GM18873 (cell line): ENCODE data around the gene KIAA0408.

Source experiments
- ATAC-seq: cut with Tn5 transposase; IDR thresholded peaks from one replicate; pipeline ENCODE4 v1.9.1; 2021; ENCODE audit warnings: mild to moderate bottlenecking, moderate library complexity, moderate number of reproducible peaks; ENCODE audit not compliant: unreplicated experiment, low FRiP score

Gene KIAA0408

DNA sequence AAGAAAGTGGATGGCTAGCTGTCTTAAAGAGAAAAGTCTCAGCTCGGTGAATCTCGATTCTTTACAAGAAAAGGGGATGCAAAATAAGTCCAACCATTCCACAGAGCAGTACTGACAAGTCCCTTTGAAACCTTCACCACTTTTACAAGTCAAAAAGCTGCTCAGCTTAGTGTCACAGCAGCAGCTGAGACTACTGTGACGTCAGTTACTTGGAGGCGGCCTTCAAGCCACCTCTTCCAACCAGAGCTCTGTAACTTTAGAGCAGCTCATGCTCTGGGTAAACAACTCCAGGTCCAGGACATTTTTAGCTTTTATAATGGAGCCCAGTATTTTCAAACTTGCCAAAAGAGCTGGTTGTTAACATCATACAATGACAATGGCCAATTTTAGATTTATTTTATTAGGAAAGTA lies at the start of gene KIAA0408:
Gene KIAA0408, minus strand, starts transcription at position 159 of the 411 bp plus-strand sequence. CDS start 5,408 bp downstream, outside the sequence.
- ATAC-seq: no peak

DNA sequence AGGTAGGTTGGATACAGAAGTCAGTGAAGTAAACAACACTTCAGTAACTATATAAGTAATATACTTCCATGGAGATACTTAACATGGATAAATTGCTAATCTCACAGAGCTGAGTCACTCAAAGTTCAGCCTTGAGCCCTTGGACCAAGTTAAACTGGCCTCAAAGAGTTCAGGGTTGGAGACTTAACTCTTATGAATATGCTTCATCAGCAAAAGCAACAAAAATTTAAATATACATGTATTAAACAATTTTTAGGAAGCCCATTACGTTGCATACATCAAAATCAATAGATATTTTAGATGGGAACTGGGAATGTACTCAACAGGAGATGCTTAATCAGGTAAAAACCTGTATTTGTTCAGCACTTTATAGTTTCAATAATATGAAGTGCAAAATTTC lies 47.7 kb upstream of the KIAA0408 start:
- no peak for ATAC-seq

DNA sequence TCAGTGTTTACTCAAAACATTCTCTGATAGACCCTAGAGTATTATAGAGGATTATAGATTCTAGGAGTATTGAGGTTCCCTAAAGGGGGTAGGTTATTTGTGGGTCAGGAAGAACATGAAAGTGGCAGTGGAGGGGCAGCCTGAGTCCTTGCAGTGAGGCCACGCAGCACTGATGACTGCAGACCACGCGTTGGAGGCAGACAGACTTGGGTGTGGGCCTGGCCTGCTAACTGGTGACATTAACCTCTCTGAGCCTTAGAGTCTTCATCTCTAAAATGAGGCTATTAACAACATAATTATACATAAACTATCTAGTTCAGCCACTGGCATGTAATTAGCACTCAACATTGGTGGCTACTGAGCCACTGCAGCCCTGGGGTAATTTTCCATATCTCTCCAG lies 43.8 kb upstream of the KIAA0408 start:
- no peak for ATAC-seq

DNA sequence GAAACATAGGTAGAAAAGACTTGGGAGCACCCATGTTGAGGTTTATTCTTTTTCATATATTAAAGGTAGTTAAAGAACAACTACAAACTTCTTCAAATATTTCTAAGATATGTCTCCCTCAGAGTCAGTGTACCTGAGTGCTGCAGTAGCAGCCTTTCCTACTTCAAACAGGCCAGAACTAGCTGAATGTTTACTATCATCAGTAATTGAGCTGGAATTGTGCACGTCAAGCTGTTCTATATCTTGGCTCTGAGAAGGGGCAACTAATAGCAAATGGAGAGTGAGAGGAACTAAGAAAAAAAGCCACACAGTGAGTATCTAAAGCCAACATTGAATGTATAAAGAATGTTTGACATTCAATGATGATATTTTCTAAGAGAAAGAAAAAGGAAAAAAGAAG lies 38.2 kb upstream of the KIAA0408 start:
- ATAC-seq: no peak

DNA sequence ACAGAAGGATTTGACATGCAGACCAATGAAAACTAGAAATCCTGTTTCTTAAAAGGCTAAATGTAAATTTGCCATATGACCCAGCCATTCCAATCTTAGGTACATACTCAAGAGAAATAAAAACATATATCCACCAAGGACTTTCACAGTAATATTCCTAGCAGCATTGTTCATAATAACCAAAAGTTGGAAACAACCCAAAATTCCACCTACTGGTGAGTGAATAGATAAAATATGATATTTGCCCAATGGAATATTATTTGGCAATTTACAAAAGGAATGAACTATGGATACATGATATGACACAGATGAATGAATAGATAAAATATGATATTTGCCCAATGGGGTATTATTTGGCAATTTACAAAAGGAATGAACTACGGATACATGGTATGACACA lies 37.3 kb upstream of the KIAA0408 start:
- ATAC-seq: no peak

DNA sequence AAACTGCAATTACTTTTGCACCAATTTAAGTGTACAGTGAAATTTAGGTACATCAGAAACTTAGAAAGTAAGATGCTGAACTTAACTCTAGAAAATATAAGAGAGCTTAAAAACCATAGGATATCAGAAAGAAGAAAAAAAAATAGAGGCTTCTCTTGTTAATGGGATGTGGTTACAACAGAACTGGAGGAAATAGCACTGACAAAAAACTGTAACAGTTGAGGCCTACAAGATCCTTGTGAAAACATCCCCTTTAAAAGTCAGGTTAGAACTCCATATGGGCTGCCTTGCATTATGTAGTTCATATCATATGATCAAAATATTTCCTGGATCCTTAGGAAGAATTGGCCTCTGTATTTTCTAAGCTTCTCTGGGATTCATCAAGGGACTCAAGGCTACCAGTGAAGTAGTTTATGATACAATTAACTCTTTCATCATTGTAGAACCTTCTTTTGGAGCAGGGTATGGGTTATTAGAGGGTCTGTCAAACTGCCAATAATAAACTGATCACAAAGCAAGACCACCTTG lies 35.1 kb upstream of the KIAA0408 start:
- ATAC-seq: no peak

DNA sequence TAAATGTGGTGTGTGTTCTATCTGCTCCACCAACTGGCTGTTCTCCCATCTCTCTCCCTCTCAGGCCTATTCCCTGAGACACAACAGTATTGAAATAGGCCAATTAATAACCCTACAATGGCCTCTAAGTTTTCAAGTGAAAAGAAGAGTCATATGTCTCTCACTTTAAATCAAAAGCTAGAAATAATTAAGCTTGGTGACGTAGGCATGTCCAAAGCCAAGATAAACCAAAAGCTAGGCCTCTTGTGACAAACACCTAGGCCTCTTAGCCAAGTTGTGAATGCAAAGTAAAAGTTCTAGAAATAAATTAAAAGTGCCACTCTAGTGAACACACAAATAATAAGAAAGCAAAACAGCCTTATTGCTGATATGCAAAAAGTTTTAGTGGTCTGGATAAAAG lies 30.1 kb upstream of the KIAA0408 start:
- ATAC-seq: no peak

DNA sequence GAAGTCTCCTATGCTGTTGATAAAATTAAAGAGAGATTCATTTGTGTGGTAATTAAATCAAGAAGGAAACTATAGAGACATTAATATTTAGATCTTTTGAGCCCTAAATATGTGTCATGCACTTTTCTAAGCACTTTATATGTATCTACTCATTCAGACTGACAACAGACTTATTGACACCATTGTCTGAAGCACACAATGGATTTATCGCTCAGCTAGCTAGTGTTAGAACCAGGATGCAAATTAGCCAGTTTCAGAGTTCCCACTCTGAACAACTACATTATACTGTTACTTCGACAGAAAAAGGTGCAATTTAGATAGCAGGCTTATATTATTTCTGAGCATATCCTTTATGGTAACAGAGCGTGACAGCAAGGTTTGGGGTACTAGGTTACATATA lies 27.7 kb upstream of the KIAA0408 start:
- ATAC-seq: no peak

DNA sequence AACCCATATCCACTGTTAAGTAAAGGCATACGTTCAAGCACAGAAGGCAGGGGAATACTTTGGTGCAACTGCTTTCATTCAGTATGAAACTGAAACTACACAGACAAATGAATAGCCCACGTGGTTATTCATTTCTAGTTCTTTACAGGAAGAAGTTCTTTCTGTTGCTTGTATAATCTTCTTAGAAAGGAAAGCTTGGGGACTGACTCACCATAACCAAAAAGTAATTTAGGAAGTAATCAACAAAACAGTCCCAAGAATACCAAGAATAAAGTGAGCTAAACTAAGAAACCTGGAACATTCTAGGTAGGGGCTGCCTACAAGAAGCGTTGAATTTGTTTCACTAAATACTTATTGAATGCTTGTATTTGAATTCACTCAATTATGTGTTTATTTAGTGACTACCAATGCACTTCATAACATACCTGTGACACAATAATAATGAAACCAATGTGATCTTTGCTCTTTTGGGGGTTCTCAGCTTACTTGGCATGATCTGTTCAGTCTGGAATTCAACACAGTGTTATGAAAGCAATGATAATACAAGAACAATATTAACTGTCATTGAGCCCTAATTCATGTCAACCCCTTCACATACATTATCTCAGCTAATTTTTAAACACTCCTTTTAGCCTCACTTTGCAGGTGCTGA lies 25.1 kb upstream of the KIAA0408 start:
- peak; percentile 100 for ATAC-seq

DNA sequence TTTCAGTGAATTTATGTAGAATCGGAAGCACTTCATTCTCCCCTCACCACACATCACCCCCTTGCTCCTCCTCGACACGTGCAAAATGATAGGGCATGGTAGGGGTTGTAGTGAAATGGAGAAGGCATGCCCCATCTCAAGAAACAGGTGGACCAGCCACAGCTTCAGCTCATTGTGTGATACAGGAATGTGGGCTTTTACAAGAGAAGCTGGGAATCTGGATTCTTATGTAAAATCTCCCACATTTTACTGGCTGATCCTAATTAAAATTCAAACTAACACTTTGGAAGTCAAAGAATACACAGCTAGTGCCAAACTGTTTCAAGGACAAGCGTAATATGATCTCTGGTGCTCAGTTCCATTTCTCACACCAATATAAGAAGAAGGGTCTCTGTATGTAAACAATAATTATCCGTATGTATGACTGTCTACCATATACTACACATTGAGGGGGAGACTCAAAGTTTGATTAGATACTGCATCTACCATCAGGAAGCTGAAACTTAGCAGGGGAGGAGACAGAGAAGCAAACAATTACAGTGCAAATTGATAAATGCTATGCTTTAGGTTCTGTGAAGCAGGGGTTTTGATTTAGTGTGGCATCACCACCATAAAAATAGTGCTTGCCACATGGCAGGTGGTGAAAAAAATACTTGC lies 24.3 kb upstream of the KIAA0408 start:
- ATAC-seq: peak; percentile 24

DNA sequence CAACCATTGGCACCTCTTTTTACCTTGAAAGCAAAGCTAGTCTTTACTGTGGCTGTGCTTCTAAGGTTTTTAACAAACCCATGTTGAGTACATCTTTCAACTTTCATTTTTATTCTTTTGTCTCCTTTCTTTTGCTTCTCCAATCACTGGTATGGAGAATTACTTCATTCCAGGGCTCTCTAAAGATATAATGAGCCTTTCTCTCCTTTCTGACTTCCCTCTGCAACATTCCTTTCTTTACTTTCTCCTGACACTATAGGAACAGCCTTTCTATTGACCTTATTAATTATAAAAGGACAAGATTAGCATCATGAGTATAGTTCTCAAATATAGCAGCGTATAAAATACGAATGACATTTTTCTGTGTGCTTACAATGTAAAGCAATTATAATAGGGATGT lies 23.1 kb upstream of the KIAA0408 start:
- ATAC-seq: no peak

DNA sequence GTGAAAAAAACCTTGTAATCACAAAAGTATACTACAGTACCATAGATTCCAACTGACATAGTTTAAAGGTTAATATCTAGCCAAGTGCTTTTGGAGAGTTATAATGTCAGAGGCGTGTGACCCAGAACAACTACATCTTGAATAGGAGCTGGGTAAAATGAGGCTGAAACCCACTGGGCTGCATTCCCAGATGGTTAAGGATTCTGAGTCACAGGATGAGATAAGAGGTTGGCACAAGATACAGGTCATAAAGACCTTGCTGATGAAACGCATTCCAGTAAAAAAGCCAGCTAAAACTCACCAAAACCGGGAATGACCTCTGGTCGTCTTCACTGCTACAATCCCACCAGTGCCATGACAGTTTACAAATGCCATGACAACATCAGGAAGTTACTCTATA lies 22.4 kb upstream of the KIAA0408 start:
- no peak for ATAC-seq

DNA sequence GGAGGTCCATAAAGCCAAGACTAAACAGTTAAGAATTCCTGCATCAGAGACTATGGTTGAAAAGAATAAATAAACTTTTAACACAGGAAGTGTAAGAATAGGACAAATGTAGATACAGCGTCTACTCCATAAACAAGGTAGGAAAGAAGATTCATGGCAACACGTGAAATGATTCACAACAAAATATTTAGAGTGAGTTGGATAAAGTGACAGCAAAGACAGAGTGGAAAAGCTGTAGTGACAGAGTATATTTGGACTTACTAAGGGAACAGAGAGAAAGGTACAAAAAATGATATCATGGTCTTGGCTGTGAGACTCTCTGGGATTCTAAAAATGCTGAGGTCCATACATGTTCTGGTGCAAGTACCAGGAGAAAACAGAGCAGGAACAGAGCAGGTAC lies 21.9 kb upstream of the KIAA0408 start:
- ATAC-seq: no peak

DNA sequence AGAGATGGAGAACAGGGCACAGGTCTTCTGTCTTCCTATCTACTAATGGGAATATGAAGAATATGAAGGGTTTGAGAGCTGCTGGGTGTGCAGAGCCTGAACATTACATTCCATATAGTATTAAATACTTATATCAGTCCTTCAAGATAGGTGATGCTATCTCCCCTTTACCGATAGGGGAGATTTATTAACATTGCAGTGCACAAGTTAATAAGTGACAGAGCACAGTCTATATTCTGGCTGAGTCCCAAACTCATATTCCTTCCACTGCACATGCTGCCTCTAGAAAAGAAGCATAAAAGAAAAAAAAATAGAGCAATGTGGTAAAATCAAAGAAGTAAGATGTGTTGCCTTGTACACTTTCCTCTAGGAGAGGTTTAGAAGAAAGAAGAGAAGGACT lies 18.5 kb upstream of the KIAA0408 start:
- ATAC-seq: no peak

DNA sequence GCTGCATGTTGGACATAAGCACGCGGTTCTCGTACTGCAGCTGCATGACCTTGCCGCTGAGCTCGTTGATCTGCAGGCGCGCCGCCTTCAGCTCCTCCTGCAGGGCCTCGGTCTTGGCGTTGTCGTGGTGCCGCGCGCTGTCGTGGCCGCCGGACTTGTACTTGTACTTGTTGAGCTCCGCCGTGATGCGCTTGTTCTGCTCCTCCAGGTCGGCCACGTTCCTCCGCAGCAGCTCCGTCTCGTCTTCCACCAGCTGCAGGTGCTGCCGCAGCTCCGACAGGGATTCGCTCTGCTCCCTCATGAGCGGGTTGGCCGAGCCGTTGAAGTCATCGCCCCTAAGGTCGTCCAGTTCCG lies 16.6 kb upstream of the KIAA0408 start:
- no peak for ATAC-seq

DNA sequence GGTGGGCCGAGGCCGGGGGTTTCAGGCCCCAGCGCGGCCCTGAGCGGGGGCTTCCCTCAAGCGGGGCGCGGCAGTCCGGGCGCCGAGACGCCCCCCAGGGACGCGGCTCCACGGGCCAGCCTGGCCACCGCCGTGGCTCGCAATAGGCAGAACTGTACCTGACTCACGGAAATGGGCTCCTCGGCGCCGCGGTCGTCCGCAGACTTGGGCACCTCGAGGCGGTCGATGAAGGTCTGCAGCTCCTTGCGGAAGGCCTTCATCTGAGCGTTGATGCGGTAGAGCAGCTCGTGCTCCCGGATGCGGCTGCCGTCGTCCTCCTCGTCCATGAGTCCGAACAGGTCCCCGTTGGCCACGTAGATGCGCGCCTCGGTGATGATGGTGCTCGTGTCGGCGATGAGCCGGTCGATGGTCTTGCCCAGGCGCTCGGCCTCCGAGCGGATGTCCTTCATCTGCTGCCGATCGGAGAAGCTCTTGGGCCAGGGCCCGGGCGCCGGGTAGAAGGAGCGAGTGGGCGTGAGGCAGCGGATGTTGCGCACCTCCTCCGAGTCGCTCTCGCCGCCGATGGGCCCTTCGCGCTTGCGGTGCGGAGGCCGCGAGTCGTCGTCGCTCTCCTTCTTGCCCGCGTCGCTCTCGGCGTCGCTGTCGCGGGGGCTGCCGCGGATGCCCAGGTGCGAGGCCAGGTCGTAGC lies 16.1 kb upstream of the KIAA0408 start:
- no peak for ATAC-seq

DNA sequence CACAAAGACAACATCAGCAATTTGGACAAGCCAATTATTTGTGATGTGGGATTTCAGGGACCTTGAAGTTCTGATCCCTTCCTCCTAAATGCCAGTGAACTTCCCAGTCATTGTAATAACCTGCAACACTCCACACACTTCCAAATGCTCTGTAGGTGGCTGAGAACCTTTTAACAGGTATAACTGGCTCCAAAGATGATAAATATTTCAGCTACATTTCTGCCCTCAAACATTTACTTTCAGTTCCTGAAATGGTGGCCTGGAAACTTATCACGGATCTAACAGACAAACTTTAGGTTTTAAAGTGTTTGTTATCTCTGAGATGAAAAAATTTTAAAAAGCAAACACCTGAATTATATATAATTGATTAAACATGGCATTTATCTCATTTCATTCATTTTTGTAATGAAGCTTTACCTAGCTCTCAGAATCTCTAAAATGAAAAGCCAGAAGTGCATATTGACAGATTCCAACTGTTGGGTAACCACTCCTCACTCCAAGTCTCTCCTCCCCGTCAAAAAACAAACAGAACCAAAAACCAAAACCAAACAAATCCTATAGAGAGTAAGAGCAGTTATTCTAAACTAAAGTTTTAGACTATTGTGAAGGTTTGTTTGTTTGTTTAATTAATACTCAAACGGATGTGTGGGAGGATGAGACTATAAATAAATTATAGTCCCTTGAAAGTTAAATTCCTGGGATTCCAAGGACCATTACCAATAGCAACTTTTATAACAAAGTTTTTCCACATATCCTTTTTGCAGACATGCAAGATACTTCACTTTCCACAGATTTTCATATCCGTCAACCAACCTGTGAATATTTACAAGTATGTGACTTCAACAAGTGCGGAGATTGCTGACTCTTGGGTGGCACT lies 12.4 kb upstream of the KIAA0408 start:
- no peak for ATAC-seq

DNA sequence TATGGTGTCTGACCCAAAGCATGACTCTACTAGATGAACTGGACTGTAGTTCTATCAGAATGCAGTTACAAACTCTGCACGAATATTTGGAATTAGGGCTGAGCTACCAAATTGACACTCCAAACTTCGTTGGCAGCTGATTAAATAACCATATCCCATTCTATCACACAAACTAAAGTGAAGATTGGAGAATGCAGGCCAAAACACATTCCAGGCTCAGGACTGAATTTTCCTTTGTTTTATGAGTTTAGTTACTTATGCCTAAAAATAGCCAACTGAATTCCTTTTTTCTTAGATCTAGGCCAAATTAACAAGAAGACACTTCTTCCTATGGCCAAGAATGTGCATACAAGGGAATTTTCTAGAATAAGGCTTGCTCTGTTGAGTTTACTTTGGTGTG lies 9.7 kb upstream of the KIAA0408 start:
- no peak for ATAC-seq

DNA sequence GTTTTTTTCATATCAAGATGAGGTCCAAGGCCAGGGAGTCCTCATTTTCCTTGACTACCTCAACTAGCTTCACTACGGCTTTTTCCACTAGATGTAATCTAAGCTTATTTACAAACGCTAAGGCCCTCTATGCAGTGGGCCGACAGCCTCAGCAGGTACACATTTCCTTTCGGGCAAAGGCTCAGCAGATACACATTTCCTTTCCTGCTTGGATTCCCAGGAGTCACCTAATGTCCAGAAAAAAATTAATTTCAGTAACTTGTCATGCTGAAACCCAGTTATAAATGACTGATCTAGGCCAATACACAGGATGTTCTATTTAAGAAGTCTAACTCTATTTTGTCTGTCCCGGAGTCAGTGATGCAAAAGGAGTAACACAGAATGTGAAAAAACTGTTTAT lies 7.2 kb upstream of the KIAA0408 start:
- ATAC-seq: no peak

DNA sequence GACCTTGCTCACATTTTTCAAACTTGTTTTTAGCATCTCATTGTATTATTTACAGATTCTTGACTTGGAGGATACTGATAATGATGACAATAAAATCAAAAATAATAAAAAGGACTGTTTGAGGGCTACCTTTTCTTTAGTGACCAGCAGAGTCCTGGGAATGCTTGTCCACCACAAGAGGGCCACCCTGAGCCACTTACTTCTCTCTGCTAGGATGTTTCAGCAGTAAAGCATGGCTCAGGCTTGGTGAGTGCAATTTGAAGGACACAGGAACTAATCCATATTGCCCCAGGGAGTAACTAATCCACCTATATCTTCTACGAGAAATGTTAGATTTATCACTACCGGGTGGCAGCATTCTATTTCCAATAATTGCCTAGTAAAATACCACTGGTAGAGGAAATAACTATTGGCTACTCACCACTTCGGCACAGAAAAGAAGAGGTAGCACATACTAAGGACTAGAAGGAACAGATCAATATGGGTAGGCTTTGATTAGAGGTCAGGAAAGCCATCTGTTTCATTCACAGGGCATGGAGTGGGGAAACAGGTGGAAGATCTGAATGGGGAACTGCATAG lies 5.8 kb upstream of the KIAA0408 start:
- ATAC-seq: peak; percentile 86
